Smooth muscle cell (in vitro differentiated cells): ENCODE results near the gene KRT2. TPM values are rescaled to one million over a fixed set of nuclear protein-coding genes. Genes with fewer than 3 reads are reported as not detected.

Experiments
- DNase-seq: peaks from one replicate; lab custom pipeline; 2025; ENCODE audit not compliant: unreplicated experiment; lab: John Stamatoyannopoulos, UW
- H2AFZ ChIP-seq: fragments of 200-600 bp; sonication (generic); 2 replicates; pipeline ENCODE4 v1.6.0; 2016; ENCODE audit warnings: antibody characterized with exemption, low read depth, mild to moderate bottlenecking
- H3F3A ChIP-seq: fragments of 200-600 bp; sonication (generic); 2 replicates; pipeline ENCODE4 v1.6.0; 2017; ENCODE audit warnings: antibody characterized with exemption, low read depth
- H3K27ac ChIP-seq: fragments of 200-600 bp; sonication (generic); 2 replicates; pipeline ENCODE4 v1.5.1; 2016; ENCODE audit warnings: low read depth, mild to moderate bottlenecking
- H3K27me3 ChIP-seq: fragments of 200-600 bp; sonication (generic); 2 replicates; pipeline ENCODE4 v1.6.1; 2016; ENCODE audit warnings: low read depth, mild to moderate bottlenecking
- H3K36me3 ChIP-seq: fragments of 200-600 bp; sonication (generic); 2 replicates; pipeline ENCODE4 v1.5.1; 2016; ENCODE audit warnings: low read depth
- H3K4me1 ChIP-seq: fragments of 200-600 bp; sonication (generic); 2 replicates; pipeline ENCODE4 v1.5.1; 2016; ENCODE audit warnings: low read depth
- H3K4me2 ChIP-seq: fragments of 200-600 bp; sonication (generic); 2 replicates; pipeline ENCODE4 v1.6.0; 2016; ENCODE audit warnings: mild to moderate bottlenecking
- H3K4me3 ChIP-seq: fragments of 200-600 bp; sonication (generic); 2 replicates; pipeline ENCODE4 v1.5.1; 2016; ENCODE audit warnings: mild to moderate bottlenecking
- H3K79me2 ChIP-seq: fragments of 200-600 bp; sonication (generic); 2 replicates; pipeline ENCODE4 v1.6.0; 2016; ENCODE audit warnings: low read depth, mild to moderate bottlenecking
- H3K9ac ChIP-seq: fragments of 200-600 bp; sonication (generic); 2 replicates; pipeline ENCODE4 v1.6.0; 2016; ENCODE audit warnings: low read depth
- H3K9me3 ChIP-seq: fragments of 200-600 bp; sonication (generic); replicated peaks from 2 replicates; pipeline ENCODE4 v1.5.1; 2016; ENCODE audit warnings: low read depth
- H4K20me1 ChIP-seq: fragments of 200-600 bp; sonication (generic); 2 replicates; pipeline ENCODE4 v1.6.0; 2016; ENCODE audit warnings: low read depth
- WGBS: methylation state at CpG from one replicate; pipeline ENCODE4 v1.1.7; 2016; ENCODE audit warnings: low lambda C conversion rate; 5-methylcytosine and 5-hydroxymethylcytosine counted together
- polyA plus RNA-seq: library from polyadenylated mRNA; unstranded; fragments of >200 nt; fragmentation: Nextera tagmentation; extraction: Ambion mirVana; gene quantifications from 2 replicates; pipeline ENCODE4 v1.2.1, GENCODE V29; 2016
- total RNA-seq: library from RNA; depleted of rRNA; stranded (reverse); fragments of >200 nt; gene quantifications from 2 replicates; pipeline ENCODE4 v1.2.3, GENCODE V29; 2014
- TF ChIP-seq, protein P1 (sequence below): fragments of 200-600 bp; sonication (generic); IDR thresholded peaks from 2 replicates; pipeline ENCODE4 v1.5.1; 2017; ENCODE audit warnings: borderline replicate concordance, mild to moderate bottlenecking, antibody characterized with exemption; ENCODE audit not compliant: insufficient read depth, poor library complexity, severe bottlenecking

KRT2 gene
- total and polyA plus RNA-seq, 2 experiments from 2014 or later = not detected

DNA sequence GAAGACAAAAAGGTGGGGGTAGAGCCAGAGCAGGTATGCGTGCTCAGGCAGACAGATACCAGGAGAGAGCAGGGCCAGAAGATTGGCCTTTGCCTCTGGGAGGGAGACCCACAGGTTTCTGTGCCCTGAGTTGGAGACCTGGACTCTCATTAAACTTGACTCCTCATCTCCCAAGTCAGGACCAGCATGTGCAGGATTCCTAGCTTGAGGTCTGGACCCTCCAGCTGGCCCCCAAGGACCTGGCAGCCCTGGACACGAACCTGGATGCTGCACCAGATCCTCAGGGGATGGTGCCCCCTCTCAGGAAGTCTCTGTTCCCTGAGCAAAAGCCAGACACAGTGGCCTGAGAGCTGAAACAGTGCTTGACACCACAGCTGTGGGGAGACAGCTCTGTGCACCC is 23.2 kb downstream of the KRT2 start:
- Histone ChIP-seq H3K27ac (no peak overlapping the region), H3K9me3 (no peaks in the 10 kb centered on the region), H4K20me1 (no peaks in the 10 kb centered on the region), H3K9ac (no peak overlapping the region), H2AFZ (no peak overlapping the region), H3F3A (no peaks in the 10 kb centered on the region), H3K79me2 (no peaks in the 10 kb centered on the region), H3K4me2 (no peak overlapping the region), H3K4me1 (no peaks in the 10 kb centered on the region), H3K27me3 (peaks cover 46% of the 10 kb centered on the region), H3K4me3 (no peak overlapping the region), H3K36me3 (no peaks in the 10 kb centered on the region)
- TF ChIP-seq, protein P1, sequence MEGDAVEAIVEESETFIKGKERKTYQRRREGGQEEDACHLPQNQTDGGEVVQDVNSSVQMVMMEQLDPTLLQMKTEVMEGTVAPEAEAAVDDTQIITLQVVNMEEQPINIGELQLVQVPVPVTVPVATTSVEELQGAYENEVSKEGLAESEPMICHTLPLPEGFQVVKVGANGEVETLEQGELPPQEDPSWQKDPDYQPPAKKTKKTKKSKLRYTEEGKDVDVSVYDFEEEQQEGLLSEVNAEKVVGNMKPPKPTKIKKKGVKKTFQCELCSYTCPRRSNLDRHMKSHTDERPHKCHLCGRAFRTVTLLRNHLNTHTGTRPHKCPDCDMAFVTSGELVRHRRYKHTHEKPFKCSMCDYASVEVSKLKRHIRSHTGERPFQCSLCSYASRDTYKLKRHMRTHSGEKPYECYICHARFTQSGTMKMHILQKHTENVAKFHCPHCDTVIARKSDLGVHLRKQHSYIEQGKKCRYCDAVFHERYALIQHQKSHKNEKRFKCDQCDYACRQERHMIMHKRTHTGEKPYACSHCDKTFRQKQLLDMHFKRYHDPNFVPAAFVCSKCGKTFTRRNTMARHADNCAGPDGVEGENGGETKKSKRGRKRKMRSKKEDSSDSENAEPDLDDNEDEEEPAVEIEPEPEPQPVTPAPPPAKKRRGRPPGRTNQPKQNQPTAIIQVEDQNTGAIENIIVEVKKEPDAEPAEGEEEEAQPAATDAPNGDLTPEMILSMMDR = no peak
- DNase-seq = no peak
- 73% methylated on average over 2 of the region's 2 CpGs for WGBS

DNA sequence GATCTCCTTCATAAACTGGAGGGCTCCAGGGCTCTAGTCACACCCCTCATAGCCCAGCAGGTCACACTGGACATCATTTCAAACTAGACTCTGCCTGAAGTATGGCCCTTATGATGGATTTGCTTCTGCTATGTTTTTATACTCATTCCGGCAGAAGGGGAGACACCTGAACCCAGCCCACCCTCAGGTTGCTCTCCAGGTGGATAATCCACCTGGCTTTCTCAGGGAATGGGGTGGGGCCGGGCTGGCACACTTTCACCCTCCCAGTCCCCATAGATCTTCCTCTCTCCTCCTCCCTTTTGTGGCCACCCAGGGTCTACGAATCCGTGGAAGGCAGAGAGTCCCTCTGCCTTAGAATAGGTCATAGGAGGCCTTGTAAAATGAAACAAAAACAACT is 23.9 kb downstream of the KRT2 start:
- H3K4me3 ChIP-seq = no peak overlapping the region
- 75% methylated on average over 4 of the region's 4 CpGs for WGBS
- no peak overlapping the region for H2AFZ ChIP-seq
- H3K4me2 ChIP-seq = no peak overlapping the region
- no peaks in the 10 kb centered on the region for H3K9me3 ChIP-seq
- peaks cover 46% of the 10 kb centered on the region for H3K27me3 ChIP-seq
- no peaks in the 10 kb centered on the region for H3K79me2 ChIP-seq
- H3K36me3 ChIP-seq = no peaks in the 10 kb centered on the region
- no peaks in the 10 kb centered on the region for H4K20me1 ChIP-seq
- H3K27ac ChIP-seq = no peak overlapping the region
- H3F3A ChIP-seq = no peaks in the 10 kb centered on the region
- DNase-seq = no peak
- no peak overlapping the region for H3K9ac ChIP-seq
- TF ChIP-seq, protein P1 = no peak
- no peaks in the 10 kb centered on the region for H3K4me1 ChIP-seq

DNA sequence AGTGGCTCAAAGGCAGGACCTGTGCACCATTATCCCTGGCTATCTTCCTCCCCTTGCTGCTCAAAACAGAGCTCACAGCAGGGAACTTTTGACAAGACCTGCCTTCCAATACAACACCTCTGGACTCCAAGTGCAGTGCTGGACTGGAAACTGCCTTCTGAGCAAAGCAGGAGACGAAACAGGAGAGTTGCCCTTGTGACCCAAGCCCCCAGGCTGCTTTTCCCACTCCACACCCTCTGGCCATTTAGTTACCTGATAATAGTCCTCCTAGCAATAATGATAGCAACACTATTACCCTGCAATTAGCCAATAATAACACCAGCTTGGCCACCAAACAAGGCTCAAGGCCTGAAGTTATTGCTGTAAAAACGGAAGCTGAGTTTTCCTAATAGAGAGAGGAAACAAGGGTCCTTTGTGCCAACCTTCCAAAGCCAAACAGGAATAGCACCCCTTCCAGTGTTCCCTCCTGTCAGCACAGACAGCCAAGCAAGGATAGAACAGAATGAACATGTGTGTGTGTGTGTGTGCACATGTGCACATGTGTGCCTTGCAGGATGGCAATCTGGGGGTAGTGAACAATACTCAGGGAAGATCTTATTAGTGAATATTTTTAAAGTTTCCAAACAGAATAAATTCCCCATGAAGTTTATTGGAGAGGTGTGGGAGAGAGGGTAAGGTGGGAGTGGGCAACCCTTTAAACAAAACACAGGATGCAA is 24.5 kb downstream of the KRT2 start:
- H2AFZ ChIP-seq = no peak overlapping the region
- H3K27me3 ChIP-seq = peaks cover 47% of the 10 kb centered on the region
- H3K9me3 ChIP-seq = no peaks in the 10 kb centered on the region
- no peak overlapping the region for H3K27ac ChIP-seq
- TF ChIP-seq, protein P1 = no peak
- no peaks in the 10 kb centered on the region for H4K20me1 ChIP-seq
- H3K4me3 ChIP-seq = no peak overlapping the region
- no peaks in the 10 kb centered on the region for H3K36me3 ChIP-seq
- WGBS = 75% methylated on average over 2 of the region's 2 CpGs
- H3K79me2 ChIP-seq = no peaks in the 10 kb centered on the region
- H3K4me2 ChIP-seq = no peak overlapping the region
- H3K4me1 ChIP-seq = no peaks in the 10 kb centered on the region
- no peaks in the 10 kb centered on the region for H3F3A ChIP-seq
- DNase-seq = no peak
- H3K9ac ChIP-seq = no peak overlapping the region

DNA sequence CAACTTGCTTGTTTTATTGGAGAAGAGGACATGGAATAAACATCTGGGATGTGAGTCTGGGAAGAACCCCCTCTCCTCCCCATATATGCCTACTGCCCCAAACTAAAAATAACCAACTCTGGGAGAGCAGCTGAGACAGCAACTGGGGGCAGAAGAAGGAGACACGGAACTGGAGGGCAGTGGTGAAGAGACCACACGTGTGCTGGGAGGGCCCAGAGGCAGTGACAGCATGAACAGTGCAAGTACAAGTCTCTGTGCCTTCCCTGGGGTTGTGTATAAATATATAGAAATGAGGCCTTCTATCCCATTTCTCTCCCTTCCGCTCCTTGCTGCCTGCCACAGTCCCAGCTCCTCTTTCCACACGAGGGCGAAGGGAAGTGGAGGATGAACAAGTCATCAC is 29.7 kb downstream of the KRT2 start:
- 68% methylated on average over 5 of the region's 5 CpGs for whole genome bisulfite sequencing
- TF ChIP-seq, protein P1 = no peak
- Histone ChIP-seq H3K4me2 (no peak overlapping the region), H3K4me3 (no peak overlapping the region), H3K9me3 (no peaks in the 10 kb centered on the region), H3F3A (no peaks in the 10 kb centered on the region), H3K27me3 (peaks cover 51% of the 10 kb centered on the region), H3K36me3 (no peaks in the 10 kb centered on the region), H3K4me1 (no peaks in the 10 kb centered on the region), H3K79me2 (no peaks in the 10 kb centered on the region), H2AFZ (no peak overlapping the region), H3K9ac (no peak overlapping the region), H4K20me1 (no peaks in the 10 kb centered on the region), H3K27ac (no peak overlapping the region)
- no peak for DNase-seq
